Astrocyte (in vitro differentiated cells and primary cell): Measurements from ENCODE around the gene FBXL13. TPM values are rescaled to one million over a fixed set of nuclear protein-coding genes. Genes with fewer than 3 reads are reported as not detected.
"Not testable (repeated sequence)": the region's sequence is repeated elsewhere in the genome, so short reads cannot be mapped to it uniquely, and the experiment has no call there.

Experiments
- DNase-seq: peaks from one replicate; pipeline ENCODE4 v3.0.0-alpha.2; 2010; ENCODE audit warnings: low read depth
- FAIRE-seq: peaks from 2 replicates; lab custom pipeline; 2011; peaks lifted over from hg19 to GRCh38; lab: Jason Lieb, UNC
- H2AFZ ChIP-seq: 2 replicates; pipeline ENCODE4 v1.6.0; 2012; ENCODE audit warnings: low read depth, low read length, inconsistent platforms
- H3K27ac ChIP-seq: 2 replicates; pipeline ENCODE4 v1.5.1; 2011; ENCODE audit warnings: low read depth, low read length, inconsistent platforms
- H3K27me3 ChIP-seq: 2 replicates; pipeline ENCODE4 v1.6.0; 2011; ENCODE audit warnings: low read length, inconsistent platforms; ENCODE audit not compliant: insufficient read depth
- H3K36me3 ChIP-seq: 2 replicates; pipeline ENCODE4 v1.5.1; 2011; ENCODE audit warnings: low read length, inconsistent platforms; ENCODE audit not compliant: insufficient read depth
- H3K4me1 ChIP-seq: 2 replicates; pipeline ENCODE4 v1.5.1; 2011; ENCODE audit warnings: low read length, inconsistent platforms; ENCODE audit not compliant: insufficient read depth
- H3K4me2 ChIP-seq: 2 replicates; pipeline ENCODE4 v1.6.0; 2012; ENCODE audit warnings: low read length, inconsistent platforms
- H3K4me3 ChIP-seq: 2 replicates; pipeline ENCODE4 v1.5.1; 2011; ENCODE audit warnings: low read depth, mild to moderate bottlenecking, low read length, inconsistent platforms; ENCODE audit not compliant: insufficient read depth
- H3K79me2 ChIP-seq: 2 replicates; pipeline ENCODE4 v1.6.0; 2012; ENCODE audit warnings: mild to moderate bottlenecking, low read length, inconsistent platforms; ENCODE audit not compliant: insufficient read depth
- H3K9ac ChIP-seq: 2 replicates; pipeline ENCODE4 v1.6.0; 2012; ENCODE audit warnings: mild to moderate bottlenecking, low read length, inconsistent platforms
- H3K9me3 ChIP-seq: 2 replicates; pipeline ENCODE4 v1.5.1; 2012; ENCODE audit warnings: low read depth, mild to moderate bottlenecking, low read length, inconsistent platforms; ENCODE audit not compliant: insufficient read depth
- H4K20me1 ChIP-seq: 2 replicates; pipeline ENCODE4 v1.6.0; 2012; ENCODE audit warnings: low read length, inconsistent platforms; ENCODE audit not compliant: insufficient read depth
- H3K27ac Mint-ChIP-seq: one replicate; pipeline ENCODE4 v1.8.0; 2021; ENCODE audit warnings: mild to moderate bottlenecking, mixed read lengths; ENCODE audit not compliant: unreplicated experiment
- H3K27me3 Mint-ChIP-seq: one replicate; pipeline ENCODE4 v1.8.0; 2021; ENCODE audit warnings: low read depth, mixed read lengths; ENCODE audit not compliant: unreplicated experiment
- H3K36me3 Mint-ChIP-seq: one replicate; pipeline ENCODE4 v1.8.0; 2021; ENCODE audit warnings: low read depth, mixed read lengths; ENCODE audit not compliant: unreplicated experiment
- H3K4me1 Mint-ChIP-seq: one replicate; pipeline ENCODE4 v1.8.0; 2021; ENCODE audit warnings: low read depth, mixed read lengths; ENCODE audit not compliant: unreplicated experiment
- H3K4me3 Mint-ChIP-seq: one replicate; pipeline ENCODE4 v1.8.0; 2021; ENCODE audit warnings: mild to moderate bottlenecking, moderate library complexity, mixed read lengths; ENCODE audit not compliant: unreplicated experiment
- H3K9me3 Mint-ChIP-seq: one replicate; pipeline ENCODE4 v1.8.0; 2021; ENCODE audit warnings: mild to moderate bottlenecking, mixed read lengths; ENCODE audit not compliant: unreplicated experiment
- EZH2 ChIP-seq: IDR thresholded peaks from 2 replicates; pipeline ENCODE4 v1.6.1; 2012; ENCODE audit warnings: mild to moderate bottlenecking, low read length, inconsistent platforms; ENCODE audit not compliant: insufficient read depth
- total RNA-seq: library from RNA; stranded (reverse); gene quantifications from 2 replicates; pipeline ENCODE4 v1.2.1, GENCODE V29; 2021
- TF ChIP-seq, protein P1 (sequence below): IDR thresholded peaks from 2 replicates; pipeline ENCODE4 v1.5.1; 2011; ENCODE audit warnings: low read depth, mild to moderate bottlenecking, inconsistent platforms, low read length, moderate library complexity; ENCODE audit not compliant: insufficient read depth

Gene FBXL13
- total RNA-seq, 1 donor from 2014 or later, result 1.2 TPM

- Mint-ChIP-seq H3K27ac (no peak overlapping the region), H3K9me3 (no peaks in the 10 kb centered on the region), H3K4me3 (no peak overlapping the region), H3K27me3 (no peaks in the 10 kb centered on the region), H3K36me3 (no peaks in the 10 kb centered on the region), H3K4me1 (no peaks in the 10 kb centered on the region)
- no peak overlapping the region for H3K4me3 ChIP-seq
- no peaks in the 10 kb centered on the region for H3K9me3 ChIP-seq
- peaks cover 17% of the 10 kb centered on the region for H3K36me3 ChIP-seq
- no peaks in the 10 kb centered on the region for H3K4me1 ChIP-seq
- H3K27me3 ChIP-seq, result no peaks in the 10 kb centered on the region
- DNase-seq (no peak), FAIRE-seq (no peak)
- no peaks in the 10 kb centered on the region for H4K20me1 ChIP-seq
- no peak overlapping the region for H2AFZ ChIP-seq
- H3K4me2 ChIP-seq, result no peak overlapping the region
- H3K79me2 ChIP-seq, result no peaks in the 10 kb centered on the region
- TF ChIP-seq, protein P1, sequence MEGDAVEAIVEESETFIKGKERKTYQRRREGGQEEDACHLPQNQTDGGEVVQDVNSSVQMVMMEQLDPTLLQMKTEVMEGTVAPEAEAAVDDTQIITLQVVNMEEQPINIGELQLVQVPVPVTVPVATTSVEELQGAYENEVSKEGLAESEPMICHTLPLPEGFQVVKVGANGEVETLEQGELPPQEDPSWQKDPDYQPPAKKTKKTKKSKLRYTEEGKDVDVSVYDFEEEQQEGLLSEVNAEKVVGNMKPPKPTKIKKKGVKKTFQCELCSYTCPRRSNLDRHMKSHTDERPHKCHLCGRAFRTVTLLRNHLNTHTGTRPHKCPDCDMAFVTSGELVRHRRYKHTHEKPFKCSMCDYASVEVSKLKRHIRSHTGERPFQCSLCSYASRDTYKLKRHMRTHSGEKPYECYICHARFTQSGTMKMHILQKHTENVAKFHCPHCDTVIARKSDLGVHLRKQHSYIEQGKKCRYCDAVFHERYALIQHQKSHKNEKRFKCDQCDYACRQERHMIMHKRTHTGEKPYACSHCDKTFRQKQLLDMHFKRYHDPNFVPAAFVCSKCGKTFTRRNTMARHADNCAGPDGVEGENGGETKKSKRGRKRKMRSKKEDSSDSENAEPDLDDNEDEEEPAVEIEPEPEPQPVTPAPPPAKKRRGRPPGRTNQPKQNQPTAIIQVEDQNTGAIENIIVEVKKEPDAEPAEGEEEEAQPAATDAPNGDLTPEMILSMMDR, result no peak
- TF ChIP-seq EZH2, result no peak
- no peak overlapping the region for H3K9ac ChIP-seq
- H3K27ac ChIP-seq, result no peak overlapping the region
These were observed 25.8 kb upstream of the FBXL13 start for GRCh38 chr7:103100348-103100747.

DNA sequence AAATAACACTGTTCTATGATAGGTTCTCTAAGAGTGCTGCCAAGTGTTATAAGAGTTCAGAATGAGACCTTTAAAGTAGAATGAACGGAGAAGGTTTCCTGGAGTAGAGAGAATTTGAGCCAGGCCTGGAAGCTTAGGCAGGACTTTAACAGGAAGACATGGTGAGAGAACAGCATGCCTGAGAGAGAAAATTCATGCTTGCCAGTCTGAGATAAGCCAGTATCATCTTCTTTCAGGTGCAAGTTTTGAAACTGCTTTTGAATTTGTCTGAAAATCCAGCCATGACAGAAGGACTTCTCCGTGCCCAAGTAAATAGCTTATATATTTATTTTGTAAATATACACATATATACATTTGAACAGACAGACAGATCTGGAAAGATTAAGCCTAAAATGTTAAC lies 22.4 kb upstream of the FBXL13 start:
- Mint-ChIP-seq H3K27me3 (no peaks in the 10 kb centered on the region), H3K9me3 (no peaks in the 10 kb centered on the region), H3K36me3 (no peaks in the 10 kb centered on the region), H3K27ac (no peak overlapping the region), H3K4me1 (peaks cover 2% of the 10 kb centered on the region), H3K4me3 (no peak overlapping the region)
- H3K27me3 ChIP-seq, result no peaks in the 10 kb centered on the region
- no peak for DNase-seq
- H3K4me3 ChIP-seq, result no peak overlapping the region
- no peak overlapping the region for H2AFZ ChIP-seq
- H3K27ac ChIP-seq, result no peak overlapping the region
- no peaks in the 10 kb centered on the region for H3K79me2 ChIP-seq
- H3K9ac ChIP-seq, result no peak overlapping the region
- no peak overlapping the region for H3K4me2 ChIP-seq
- peaks cover 10% of the 10 kb centered on the region for H3K36me3 ChIP-seq
- TF ChIP-seq, protein P1, result no peak
- no peak for TF ChIP-seq EZH2
- no peak for FAIRE-seq
- no peaks in the 10 kb centered on the region for H3K9me3 ChIP-seq
- no peaks in the 10 kb centered on the region for H3K4me1 ChIP-seq
- no peaks in the 10 kb centered on the region for H4K20me1 ChIP-seq

DNA sequence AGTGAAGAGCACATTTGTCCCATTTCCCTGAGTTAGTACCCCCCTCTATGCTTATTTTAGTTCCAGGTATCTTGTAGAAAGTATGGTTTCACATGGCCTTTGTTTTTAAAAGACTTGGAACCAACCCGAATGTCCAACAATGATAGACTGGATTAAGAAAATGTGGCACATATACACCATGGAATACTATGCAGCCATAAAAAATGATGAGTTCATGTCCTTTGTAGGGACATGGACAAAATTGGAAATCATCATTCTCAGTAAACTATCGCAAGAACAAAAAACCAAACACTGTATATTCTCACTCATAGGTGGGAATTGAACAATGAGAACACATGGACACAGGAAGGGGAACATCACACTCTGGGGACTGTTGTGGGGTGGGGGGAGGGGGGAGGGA lies 21.0 kb upstream of the FBXL13 start:
- H3K4me1 ChIP-seq, H3K9ac ChIP-seq, H3K4me3 ChIP-seq, H3K9me3 ChIP-seq, H3K9me3 Mint-ChIP-seq, H3K36me3 Mint-ChIP-seq, H3K4me1 Mint-ChIP-seq, H3K27me3 Mint-ChIP-seq, H2AFZ ChIP-seq, H3K27ac ChIP-seq, DNase-seq, H3K4me2 ChIP-seq, H3K79me2 ChIP-seq, FAIRE-seq, H3K27me3 ChIP-seq, H3K27ac Mint-ChIP-seq, H4K20me1 ChIP-seq, H3K4me3 Mint-ChIP-seq: not testable (repeated sequence)
- peaks cover 10% of the 10 kb centered on the region for H3K36me3 ChIP-seq
